ENCODE results near the gene QKI. TPM values are rescaled to one million over a fixed set of nuclear protein-coding genes. Genes with fewer than 3 reads are reported as not detected.
"Not testable (repeated sequence)": the region's sequence is repeated elsewhere in the genome, so short reads cannot be mapped to it uniquely, and the experiment has no call there.

QKI gene
- total RNA-seq, 2 experiments from 2014 or later = 43.3 to 47.5 TPM

DNA sequence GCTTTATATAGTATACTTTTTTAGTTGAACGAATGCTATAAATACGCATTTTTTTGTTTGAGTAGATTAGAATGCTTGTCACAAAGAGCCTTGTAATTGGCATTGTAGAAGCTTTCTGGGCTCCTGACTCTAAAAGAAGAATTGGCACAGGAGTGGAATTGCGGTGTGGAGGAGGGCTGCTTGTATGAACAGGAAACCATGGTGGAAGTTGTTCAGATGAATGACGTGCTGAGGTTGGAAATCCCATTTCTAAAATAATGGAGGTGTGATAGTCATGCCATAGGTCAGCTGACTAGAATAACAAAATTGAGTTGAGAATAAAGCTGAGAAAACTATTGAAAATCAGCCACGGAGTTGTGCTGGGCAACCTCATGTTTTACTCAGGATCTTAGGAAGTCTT lies 174.9 kb downstream of the QKI start:
- H3K27ac Mint-ChIP-seq = no peak overlapping the region
- no peak overlapping the region for H3K4me3 Mint-ChIP-seq
- CTCF ChIA-PET = no interaction called here
- no peaks in the 10 kb centered on the region for H3K36me3 Mint-ChIP-seq (ENCODE audit: low read depth)
- peaks cover 5% of the 10 kb centered on the region for H3K4me1 Mint-ChIP-seq (ENCODE audit: low read depth)
- intact Hi-C loops (cut with micrococcal nuclease) = no loop called here
- no peak for ATAC-seq
- H3K27me3 Mint-ChIP-seq = peaks cover 19% of the 10 kb centered on the region
- H3K9me3 Mint-ChIP-seq = peaks cover 14% of the 10 kb centered on the region
- TF ChIP-seq CTCF (IDR thresholded peaks at IDR 0.05) = no peak
- DNase-seq = no peak
- POLR2A ChIA-PET = no interaction called here

DNA sequence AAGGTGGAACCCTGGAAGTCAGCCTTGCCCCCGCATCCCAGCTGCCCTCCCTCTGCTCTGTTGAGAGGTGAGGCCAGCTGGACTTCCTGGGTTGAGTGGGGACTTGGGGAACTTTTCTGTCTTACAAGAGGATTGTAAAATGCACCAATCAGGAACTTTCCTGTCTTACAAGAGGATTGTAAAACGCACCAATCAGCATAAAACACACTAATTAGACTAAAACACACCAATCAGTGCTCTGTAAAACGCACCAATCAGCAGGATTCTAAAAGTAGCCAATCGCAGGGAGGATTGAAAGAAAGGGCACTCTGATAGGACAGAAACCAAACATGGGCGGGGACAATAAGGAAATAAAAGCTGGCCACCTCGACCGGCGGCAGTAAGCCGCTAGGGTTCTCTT lies 175.6 kb downstream of the QKI start:
- H3K36me3 Mint-ChIP-seq (ENCODE audit: low read depth); CTCF ChIA-PET; H3K4me1 Mint-ChIP-seq (ENCODE audit: low read depth); H3K27ac Mint-ChIP-seq; H3K4me3 Mint-ChIP-seq; intact Hi-C loops (cut with micrococcal nuclease); DNase-seq; POLR2A ChIA-PET; ATAC-seq: not testable (repeated sequence)
- H3K9me3 Mint-ChIP-seq = peaks cover 14% of the 10 kb centered on the region
- peaks cover 17% of the 10 kb centered on the region for H3K27me3 Mint-ChIP-seq

- ATAC-seq (no peak), DNase-seq (no peak)
- CTCF ChIA-PET = no interaction called here
- no peaks in the 10 kb centered on the region for H3K36me3 Mint-ChIP-seq (ENCODE audit: low read depth)
- H3K27me3 Mint-ChIP-seq = peaks cover 12% of the 10 kb centered on the region
- H3K4me1 Mint-ChIP-seq (ENCODE audit: low read depth) = no peaks in the 10 kb centered on the region
- no peak overlapping the region for H3K4me3 Mint-ChIP-seq
- intact Hi-C loops (cut with micrococcal nuclease) = no loop called here
- no peak overlapping the region for H3K27ac Mint-ChIP-seq
- POLR2A ChIA-PET = no interaction called here
- peaks cover 14% of the 10 kb centered on the region for H3K9me3 Mint-ChIP-seq
- no peak for TF ChIP-seq CTCF (IDR thresholded peaks at IDR 0.05)
These were observed 178.4 kb downstream of the QKI start for GRCh38 chr6:163592872-163593271.

DNA sequence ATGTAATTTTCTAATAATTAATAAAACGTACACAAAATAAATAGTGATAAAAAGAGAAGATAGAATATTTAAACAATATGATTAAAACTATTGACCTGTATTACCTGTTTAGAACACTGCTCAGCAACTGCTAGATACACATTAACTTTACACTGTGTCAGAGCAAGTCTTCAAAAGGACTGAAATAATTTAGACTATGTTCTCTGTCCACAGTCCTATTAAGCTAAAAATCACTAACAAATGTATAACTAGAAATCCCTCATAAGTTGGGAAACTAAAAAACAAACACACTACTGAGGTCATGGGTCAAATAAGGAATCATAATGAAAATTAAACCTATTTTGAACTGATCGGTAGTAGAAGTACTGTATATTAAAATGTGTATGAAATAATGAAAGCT lies 181.7 kb downstream of the QKI start:
- Mint-ChIP-seq H3K36me3 (ENCODE audit: low read depth) (no peaks in the 10 kb centered on the region), H3K27me3 (peaks cover 8% of the 10 kb centered on the region), H3K9me3 (peaks cover 9% of the 10 kb centered on the region), H3K27ac (no peak overlapping the region), H3K4me3 (no peak overlapping the region), H3K4me1 (ENCODE audit: low read depth) (no peaks in the 10 kb centered on the region)
- ATAC-seq (no peak), DNase-seq (no peak)
- ChIA-PET POLR2A (no interaction called here), CTCF (no interaction called here)
- TF ChIP-seq CTCF (IDR thresholded peaks at IDR 0.05) = no peak
- intact Hi-C loops (cut with micrococcal nuclease) = no loop called here

- Mint-ChIP-seq H3K9me3 (no peaks in the 10 kb centered on the region), H3K27ac (no peak overlapping the region), H3K36me3 (ENCODE audit: low read depth) (no peaks in the 10 kb centered on the region), H3K27me3 (peaks cover 2% of the 10 kb centered on the region), H3K4me1 (ENCODE audit: low read depth) (no peaks in the 10 kb centered on the region), H3K4me3 (no peak overlapping the region)
- intact Hi-C loops (cut with micrococcal nuclease) = no loop called here
- no peak for DNase-seq
- TF ChIP-seq CTCF (IDR thresholded peaks at IDR 0.05) = no peak
- no peak for ATAC-seq
- ChIA-PET POLR2A (interaction anchor here (0.6 kb wide), 1 partner anchor 114 kb away, joined by 4 read pairs; no protein-coding TSS in a partner anchor), CTCF (no interaction called here)
These were observed 184.6 kb downstream of the QKI start for GRCh38 chr6:163599136-163599535.

DNA sequence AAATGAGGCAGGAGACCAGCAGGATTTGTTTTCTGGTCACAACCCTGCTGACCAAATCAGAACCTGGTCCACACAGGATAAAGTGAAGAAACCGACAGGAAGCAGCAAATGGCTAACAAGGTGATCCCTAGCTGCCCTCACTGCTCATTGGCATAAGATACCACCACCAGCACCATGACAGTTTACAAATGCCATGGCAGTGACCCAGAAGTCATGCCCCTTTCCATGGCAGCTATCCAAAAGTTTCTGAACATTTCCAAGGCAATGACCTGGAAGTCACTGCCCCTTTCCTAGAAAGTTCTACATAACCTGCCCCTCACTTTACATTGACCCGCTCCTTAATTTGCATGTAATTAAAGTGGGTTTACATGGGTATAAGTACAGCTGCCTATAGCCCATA lies 185.2 kb downstream of the QKI start:
- no peaks in the 10 kb centered on the region for H3K36me3 Mint-ChIP-seq (ENCODE audit: low read depth)
- DNase-seq = no peak
- no peaks in the 10 kb centered on the region for H3K4me1 Mint-ChIP-seq (ENCODE audit: low read depth)
- intact Hi-C loops (cut with micrococcal nuclease) = no loop called here
- ChIA-PET CTCF (no interaction called here), POLR2A (interaction anchor here (0.6 kb wide), 1 partner anchor 113 kb away, joined by 4 read pairs; no protein-coding TSS in a partner anchor)
- H3K27me3 Mint-ChIP-seq = peaks cover 2% of the 10 kb centered on the region
- no peaks in the 10 kb centered on the region for H3K9me3 Mint-ChIP-seq
- ATAC-seq = no peak
- no peak overlapping the region for H3K4me3 Mint-ChIP-seq
- H3K27ac Mint-ChIP-seq = no peak overlapping the region
- no peak for TF ChIP-seq CTCF (IDR thresholded peaks at IDR 0.05)

All from activated CD8-positive, alpha-beta T cell treated with anti-CD3 and anti-CD28 coated beads for 36 hours (primary cell).